HCT116 (cell line): ENCODE data around the gene FOXK2.

Experiments
- CEBPB ChIP-seq: IDR thresholded peaks from 2 replicates; pipeline ENCODE4 v1.6.1; 2012; ENCODE audit warnings: low read depth
- EGR1 ChIP-seq: IDR thresholded peaks from 2 replicates; pipeline ENCODE4 v1.6.1; 2012; ENCODE audit warnings: low read depth
- EZH2 ChIP-seq: fragments of 200-600 bp; sonication (generic); IDR thresholded peaks from 2 replicates; pipeline ENCODE4 v1.6.1; 2017; ENCODE audit warnings: antibody characterized with exemption, mixed run types
- FOSL1 ChIP-seq: IDR thresholded peaks from 2 replicates; pipeline ENCODE4 v1.6.1; 2012; ENCODE audit warnings: low read depth
- JUND ChIP-seq: IDR thresholded peaks from 2 replicates; pipeline ENCODE4 v1.6.1; 2012
- POLR2A ChIP-seq: IDR thresholded peaks from 2 replicates; pipeline ENCODE4 v1.7.0; 2011; ENCODE audit warnings: borderline replicate concordance; ENCODE audit not compliant: insufficient read depth, insufficient read length; ENCODE audit errors: extremely low read depth
- POLR2AphosphoS5 ChIP-seq: IDR thresholded peaks from 2 replicates; pipeline ENCODE4 v1.6.1; 2011; ENCODE audit warnings: mild to moderate bottlenecking, low read depth, low read length, moderate library complexity
- RAD21 ChIP-seq: IDR thresholded peaks from 2 replicates; pipeline ENCODE4 v1.6.1; 2012; ENCODE audit warnings: low read depth, mild to moderate bottlenecking
- YY1 ChIP-seq: IDR thresholded peaks from 2 replicates; pipeline ENCODE4 v1.6.1; 2011; ENCODE audit warnings: low read length, low read depth, moderate library complexity, mild to moderate bottlenecking; ENCODE audit not compliant: insufficient replicate concordance; ENCODE audit errors: extremely low read depth
- ZFX ChIP-seq: fragments of 450-650 bp; IDR thresholded peaks from 2 replicates; pipeline ENCODE4 v1.6.1; 2017
- ZNF274 ChIP-seq: fragments of 200-500 bp; sonication (Bioruptor generic); IDR thresholded peaks from 2 replicates; pipeline ENCODE4 v1.6.1; 2014; ENCODE audit warnings: mild to moderate bottlenecking, low read depth, low read length, inconsistent platforms
- TF ChIP-seq, protein P1 (sequence below): IDR thresholded peaks from 2 replicates; pipeline ENCODE4 v1.6.1; 2011; ENCODE audit warnings: mild to moderate bottlenecking, low read length, moderate library complexity; ENCODE audit not compliant: insufficient replicate concordance; ENCODE audit errors: extremely low read depth
- TF ChIP-seq, protein P2 (sequence below), 3 experiments: fragments of 200-600 bp in 1 of 3; sonication (generic) in 1 of 3; IDR thresholded peaks in 2 of 3; conservative IDR thresholded peaks in 1 of 3; 2 replicates each; pipeline ENCODE4 v1.5.1; 2012 to 2017; ENCODE audit warnings: low read depth in 2 of 3, low read length in 2 of 3, antibody characterized with exemption in 1 of 3, borderline replicate concordance in 1 of 3, control low read depth in 1 of 3, mild to moderate bottlenecking in 1 of 3, mixed read lengths in 1 of 3, mixed run types in 1 of 3, moderate library complexity in 1 of 3; ENCODE audit not compliant: insufficient read depth in 1 of 3
- TF ChIP-seq, protein P3 (sequence below): IDR thresholded peaks from 2 replicates; pipeline ENCODE4 v1.6.1; 2012; ENCODE audit warnings: low read depth

DNA sequence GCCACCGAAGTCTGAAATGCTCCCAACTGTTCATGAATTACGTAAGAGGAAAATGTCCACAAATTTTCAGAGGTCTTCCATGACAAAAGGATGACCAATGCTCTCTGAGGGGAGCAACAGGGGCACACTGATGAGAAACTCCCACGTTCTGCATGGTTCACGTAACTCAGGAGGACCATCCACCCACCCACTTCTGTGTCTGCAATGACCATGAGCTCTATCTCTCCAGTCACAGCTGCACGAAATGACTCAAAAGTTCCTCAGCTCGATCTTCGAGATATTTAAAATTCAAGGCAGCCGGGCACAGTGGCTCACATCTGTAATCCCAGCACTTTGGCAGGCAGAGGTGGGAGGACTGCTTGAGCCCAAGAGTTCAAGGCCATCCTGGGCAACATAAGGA, 112.9 kb downstream of the FOXK2 start:
- no peak for TF ChIP-seq EGR1
- TF ChIP-seq ZNF274: no peak
- TF ChIP-seq, protein P1, sequence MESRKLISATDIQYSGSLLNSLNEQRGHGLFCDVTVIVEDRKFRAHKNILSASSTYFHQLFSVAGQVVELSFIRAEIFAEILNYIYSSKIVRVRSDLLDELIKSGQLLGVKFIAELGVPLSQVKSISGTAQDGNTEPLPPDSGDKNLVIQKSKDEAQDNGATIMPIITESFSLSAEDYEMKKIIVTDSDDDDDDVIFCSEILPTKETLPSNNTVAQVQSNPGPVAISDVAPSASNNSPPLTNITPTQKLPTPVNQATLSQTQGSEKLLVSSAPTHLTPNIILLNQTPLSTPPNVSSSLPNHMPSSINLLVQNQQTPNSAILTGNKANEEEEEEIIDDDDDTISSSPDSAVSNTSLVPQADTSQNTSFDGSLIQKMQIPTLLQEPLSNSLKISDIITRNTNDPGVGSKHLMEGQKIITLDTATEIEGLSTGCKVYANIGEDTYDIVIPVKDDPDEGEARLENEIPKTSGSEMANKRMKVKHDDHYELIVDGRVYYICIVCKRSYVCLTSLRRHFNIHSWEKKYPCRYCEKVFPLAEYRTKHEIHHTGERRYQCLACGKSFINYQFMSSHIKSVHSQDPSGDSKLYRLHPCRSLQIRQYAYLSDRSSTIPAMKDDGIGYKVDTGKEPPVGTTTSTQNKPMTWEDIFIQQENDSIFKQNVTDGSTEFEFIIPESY: no peak
- TF ChIP-seq POLR2A: no peak
- TF ChIP-seq EZH2: no peak
- TF ChIP-seq, protein P2, sequence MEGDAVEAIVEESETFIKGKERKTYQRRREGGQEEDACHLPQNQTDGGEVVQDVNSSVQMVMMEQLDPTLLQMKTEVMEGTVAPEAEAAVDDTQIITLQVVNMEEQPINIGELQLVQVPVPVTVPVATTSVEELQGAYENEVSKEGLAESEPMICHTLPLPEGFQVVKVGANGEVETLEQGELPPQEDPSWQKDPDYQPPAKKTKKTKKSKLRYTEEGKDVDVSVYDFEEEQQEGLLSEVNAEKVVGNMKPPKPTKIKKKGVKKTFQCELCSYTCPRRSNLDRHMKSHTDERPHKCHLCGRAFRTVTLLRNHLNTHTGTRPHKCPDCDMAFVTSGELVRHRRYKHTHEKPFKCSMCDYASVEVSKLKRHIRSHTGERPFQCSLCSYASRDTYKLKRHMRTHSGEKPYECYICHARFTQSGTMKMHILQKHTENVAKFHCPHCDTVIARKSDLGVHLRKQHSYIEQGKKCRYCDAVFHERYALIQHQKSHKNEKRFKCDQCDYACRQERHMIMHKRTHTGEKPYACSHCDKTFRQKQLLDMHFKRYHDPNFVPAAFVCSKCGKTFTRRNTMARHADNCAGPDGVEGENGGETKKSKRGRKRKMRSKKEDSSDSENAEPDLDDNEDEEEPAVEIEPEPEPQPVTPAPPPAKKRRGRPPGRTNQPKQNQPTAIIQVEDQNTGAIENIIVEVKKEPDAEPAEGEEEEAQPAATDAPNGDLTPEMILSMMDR (IDR thresholded peaks at IDR 0.05 in 2 of 3, conservative IDR thresholded peaks at IDR 0.05 in 1 of 3; ENCODE audit: borderline replicate concordance in 1 of 3, insufficient read depth in 1 of 3, low read depth in 2 of 3, low read length in 2 of 3): no peak
- TF ChIP-seq POLR2AphosphoS5: no peak
- TF ChIP-seq, protein P3, sequence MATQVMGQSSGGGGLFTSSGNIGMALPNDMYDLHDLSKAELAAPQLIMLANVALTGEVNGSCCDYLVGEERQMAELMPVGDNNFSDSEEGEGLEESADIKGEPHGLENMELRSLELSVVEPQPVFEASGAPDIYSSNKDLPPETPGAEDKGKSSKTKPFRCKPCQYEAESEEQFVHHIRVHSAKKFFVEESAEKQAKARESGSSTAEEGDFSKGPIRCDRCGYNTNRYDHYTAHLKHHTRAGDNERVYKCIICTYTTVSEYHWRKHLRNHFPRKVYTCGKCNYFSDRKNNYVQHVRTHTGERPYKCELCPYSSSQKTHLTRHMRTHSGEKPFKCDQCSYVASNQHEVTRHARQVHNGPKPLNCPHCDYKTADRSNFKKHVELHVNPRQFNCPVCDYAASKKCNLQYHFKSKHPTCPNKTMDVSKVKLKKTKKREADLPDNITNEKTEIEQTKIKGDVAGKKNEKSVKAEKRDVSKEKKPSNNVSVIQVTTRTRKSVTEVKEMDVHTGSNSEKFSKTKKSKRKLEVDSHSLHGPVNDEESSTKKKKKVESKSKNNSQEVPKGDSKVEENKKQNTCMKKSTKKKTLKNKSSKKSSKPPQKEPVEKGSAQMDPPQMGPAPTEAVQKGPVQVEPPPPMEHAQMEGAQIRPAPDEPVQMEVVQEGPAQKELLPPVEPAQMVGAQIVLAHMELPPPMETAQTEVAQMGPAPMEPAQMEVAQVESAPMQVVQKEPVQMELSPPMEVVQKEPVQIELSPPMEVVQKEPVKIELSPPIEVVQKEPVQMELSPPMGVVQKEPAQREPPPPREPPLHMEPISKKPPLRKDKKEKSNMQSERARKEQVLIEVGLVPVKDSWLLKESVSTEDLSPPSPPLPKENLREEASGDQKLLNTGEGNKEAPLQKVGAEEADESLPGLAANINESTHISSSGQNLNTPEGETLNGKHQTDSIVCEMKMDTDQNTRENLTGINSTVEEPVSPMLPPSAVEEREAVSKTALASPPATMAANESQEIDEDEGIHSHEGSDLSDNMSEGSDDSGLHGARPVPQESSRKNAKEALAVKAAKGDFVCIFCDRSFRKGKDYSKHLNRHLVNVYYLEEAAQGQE: no peak
- no peak for TF ChIP-seq FOSL1
- no peak for TF ChIP-seq RAD21
- TF ChIP-seq YY1: no peak
- TF ChIP-seq CEBPB: no peak
- no peak for TF ChIP-seq JUND
- no peak for TF ChIP-seq ZFX
